ENCODE measurements around the gene PLCXD1.

The PLCXD1 gene

DNA sequence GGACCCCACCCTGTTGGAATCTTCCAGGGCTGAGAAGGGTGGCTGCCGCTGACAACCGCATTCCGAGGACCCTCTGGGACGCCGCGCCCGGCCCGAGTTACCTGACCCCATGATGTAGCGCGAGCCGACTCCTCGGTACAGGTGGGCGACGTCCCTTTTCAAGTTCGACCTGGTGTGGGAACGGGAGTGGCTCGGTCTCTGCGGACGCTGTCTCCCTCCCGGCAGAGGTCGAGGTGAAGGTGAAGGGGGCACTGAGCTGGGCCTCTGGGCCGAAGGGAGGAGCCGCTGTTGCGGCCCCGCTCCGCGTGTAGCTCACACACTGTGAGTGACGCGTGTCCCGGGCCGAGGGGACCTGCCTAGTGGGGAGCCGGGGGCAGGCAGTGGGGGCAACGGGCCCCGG is 32.9 kb downstream of the PLCXD1 start:
- Histone ChIP-seq H3K4me3 (no peak overlapping the region), H3K27ac (no peak overlapping the region)
- no peak for DNase-seq (ENCODE audit: low spot score)
- TF ChIP-seq CTCF (IDR thresholded peaks at IDR 0.05): no peak

GRCh38 chrX:314781-315595 is 33.8 kb downstream of the PLCXD1 start:
- no peak for DNase-seq (ENCODE audit: low spot score)

DNA sequence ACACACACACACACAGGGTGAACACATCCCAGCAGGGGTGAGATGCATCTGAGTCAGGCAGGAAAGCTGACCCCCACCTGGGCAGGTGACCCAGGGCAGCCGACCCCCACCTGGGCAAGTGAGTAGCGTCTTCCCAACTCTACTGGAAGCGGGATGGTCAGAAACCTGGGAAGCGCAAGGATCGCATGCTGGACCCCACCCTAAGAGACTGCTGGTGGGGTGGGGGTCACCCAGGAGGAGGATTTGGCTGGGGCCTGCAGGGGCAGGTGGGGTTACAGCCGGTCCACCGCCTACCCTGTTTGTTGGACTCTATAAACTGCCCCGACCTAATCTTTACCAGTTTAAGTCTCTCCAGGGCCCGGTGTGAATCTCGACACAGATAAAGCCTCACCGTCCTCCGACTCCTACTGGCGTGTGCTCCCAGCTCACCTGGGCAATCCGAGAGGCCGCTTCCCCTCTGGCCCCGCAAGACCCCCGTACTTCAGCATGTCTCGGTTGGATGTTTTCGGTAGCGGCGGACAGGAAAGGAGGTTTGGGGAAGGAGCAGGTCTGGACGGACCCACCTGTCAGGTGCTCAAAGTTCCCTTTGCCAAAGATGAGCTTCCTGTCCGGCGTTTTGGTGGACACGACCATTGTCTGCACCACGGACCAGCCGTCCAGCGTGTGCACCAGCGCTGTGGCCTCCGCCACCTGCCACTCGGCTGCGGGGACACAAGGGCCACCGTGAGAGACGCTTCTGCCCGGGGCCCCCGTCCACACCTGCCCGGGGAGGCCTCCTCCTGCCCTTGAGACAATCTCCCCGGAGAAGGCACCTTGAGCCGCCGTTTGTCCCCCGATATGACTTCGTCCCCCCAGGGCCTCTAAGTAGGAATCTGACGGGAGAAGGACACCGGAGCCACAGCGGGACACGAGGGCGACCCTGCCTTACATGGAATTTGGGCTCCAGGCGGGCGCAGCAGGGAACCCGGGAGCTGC is 35.5 kb downstream of the PLCXD1 start:
- Histone ChIP-seq H3K27ac (no peak overlapping the region), H3K4me3 (no peak overlapping the region)
- DNase-seq (ENCODE audit: low spot score): peak; percentile 70
- TF ChIP-seq CTCF (IDR thresholded peaks at IDR 0.05): no peak

More at GRCh38 chrX:314781-315595, 33.8 kb downstream of the PLCXD1 start:
- Histone ChIP-seq H3K27ac (no peak overlapping the region), H3K4me3 (no peak overlapping the region)
- no peak for TF ChIP-seq CTCF (IDR thresholded peaks at IDR 0.05)

DNA sequence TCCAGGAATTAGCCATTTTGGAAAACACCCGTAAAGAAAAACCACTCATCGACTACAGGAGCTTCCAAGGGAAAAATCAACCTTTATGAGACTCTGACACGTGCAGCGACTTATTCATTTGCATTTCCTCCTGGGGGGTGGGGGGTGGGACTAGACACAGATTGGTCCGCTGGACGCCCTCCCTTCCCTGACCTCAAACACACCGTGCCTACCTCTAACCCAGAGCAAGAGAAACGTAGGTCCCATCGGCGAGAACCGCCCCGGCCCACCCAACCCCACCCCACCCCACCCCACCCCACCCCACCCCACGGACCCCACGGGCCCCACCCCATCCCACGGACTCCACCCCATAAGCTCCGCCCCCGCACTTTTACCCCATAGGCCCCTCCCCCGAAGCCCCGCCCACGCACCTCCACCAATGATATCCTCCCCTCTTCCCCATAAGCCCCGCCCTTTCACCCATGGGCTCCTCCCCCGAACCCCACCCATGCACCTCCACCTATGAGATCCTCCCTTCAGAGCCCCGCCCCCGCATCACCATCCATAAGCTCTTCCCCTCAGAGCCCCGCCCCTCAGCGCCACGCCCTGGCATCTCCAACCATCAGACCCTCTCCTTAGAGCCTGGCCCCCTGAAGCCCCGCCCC is 36.4 kb downstream of the PLCXD1 start:
- TF ChIP-seq CTCF (IDR thresholded peaks at IDR 0.05): no peak
- Histone ChIP-seq H3K27ac (peak overlapping the region; percentile 94 to 96), H3K4me3 (peak overlapping the region; percentile 88)
- no peak for DNase-seq (ENCODE audit: low spot score)

GRCh38 chrX:318068-318738 is 37.0 kb downstream of the PLCXD1 start:
- TF ChIP-seq CTCF (IDR thresholded peaks at IDR 0.05): no peak
- peak; percentile 98 for DNase-seq (ENCODE audit: low spot score)
- Histone ChIP-seq H3K27ac (peak overlapping the region; percentile 94 to 96), H3K4me3 (peak overlapping the region; percentile 88)
